CD1c-positive myeloid dendritic cell (primary cell): ENCODE data around the gene DCAF15.
"Not testable (repeated sequence)": the region's sequence is repeated elsewhere in the genome, so short reads cannot be mapped to it uniquely, and the experiment has no call there.

ENCODE experiments used
- DNase-seq: peaks from one replicate; pipeline ENCODE4 v3.0.0-alpha.2; 2016; ENCODE audit errors: extremely low spot score

The DCAF15 gene

GRCh38 chr19:13952154-13952930, at the start of gene DCAF15:
Gene DCAF15 (plus strand): TSS chr19:13952509. CDS start chr19:13952513, 4 bp downstream.
- DNase-seq, result peak; percentile 99

- DNase-seq, result peak; percentile 40
Observed at GRCh38 chr19:13902993-13903555, 49.2 kb upstream of the DCAF15 start.

GRCh38 chr19:13905634-13906520, 46.4 kb upstream of the DCAF15 start, which contains the start of the genes BRME1 and CC2D1A:
Gene BRME1 (minus strand): TSS chr19:13906117. CDS start chr19:13904892, 1,225 bp downstream.
Gene CC2D1A (plus strand): TSS chr19:13906201. CDS start chr19:13906442, 241 bp downstream.
- DNase-seq, result peak; percentile 95

- DNase-seq, result no peak
Observed at GRCh38 chr19:13906521-13906904, 45.8 kb upstream of the DCAF15 start.

- no peak for DNase-seq
Observed at GRCh38 chr19:13906910-13907309, 45.4 kb upstream of the DCAF15 start.

GRCh38 chr19:13908674-13909073, 43.6 kb upstream of the DCAF15 start:
- no peak for DNase-seq

- no peak for DNase-seq
Observed at GRCh38 chr19:13909430-13909829, 42.9 kb upstream of the DCAF15 start.

- no peak for DNase-seq
Observed at GRCh38 chr19:13913352-13913751, 39.0 kb upstream of the DCAF15 start.

GRCh38 chr19:13914777-13915176, 37.5 kb upstream of the DCAF15 start:
- no peak for DNase-seq

- DNase-seq, result no peak
Observed at GRCh38 chr19:13917888-13918406, 34.4 kb upstream of the DCAF15 start.

GRCh38 chr19:13918726-13919411, 33.4 kb upstream of the DCAF15 start:
- DNase-seq, result no peak

GRCh38 chr19:13920524-13920923, 31.8 kb upstream of the DCAF15 start:
- DNase-seq, result no peak

- DNase-seq, result peak; percentile 59
Observed at GRCh38 chr19:13920940-13921747, 31.2 kb upstream of the DCAF15 start.

GRCh38 chr19:13922118-13922517, 30.2 kb upstream of the DCAF15 start:
- DNase-seq, result not testable (repeated sequence)

GRCh38 chr19:13923194-13923987, 28.9 kb upstream of the DCAF15 start:
- DNase-seq, result no peak

- no peak for DNase-seq
Observed at GRCh38 chr19:13926010-13926409, 26.3 kb upstream of the DCAF15 start.

- DNase-seq, result no peak
Observed at GRCh38 chr19:13926715-13927114, 25.6 kb upstream of the DCAF15 start.

- no peak for DNase-seq
Observed at GRCh38 chr19:13929340-13929739, 23.0 kb upstream of the DCAF15 start.

- no peak for DNase-seq
Observed at GRCh38 chr19:13929956-13930355, 22.4 kb upstream of the DCAF15 start.

- no peak for DNase-seq
Observed at GRCh38 chr19:13930402-13930801, 21.9 kb upstream of the DCAF15 start.
